8988T (cell line): ENCODE data around the gene PPP1R7.
A peak's percentile ranks its signal among the peaks of the same experiment; 100 is the strongest.
"Not testable (repeated sequence)": the region's sequence is repeated elsewhere in the genome, so short reads cannot be mapped to it uniquely, and the experiment has no call there.

Experiments
- DNase-seq: peaks from one replicate; pipeline ENCODE4 v3.0.0; 2011

Gene PPP1R7, protein sequence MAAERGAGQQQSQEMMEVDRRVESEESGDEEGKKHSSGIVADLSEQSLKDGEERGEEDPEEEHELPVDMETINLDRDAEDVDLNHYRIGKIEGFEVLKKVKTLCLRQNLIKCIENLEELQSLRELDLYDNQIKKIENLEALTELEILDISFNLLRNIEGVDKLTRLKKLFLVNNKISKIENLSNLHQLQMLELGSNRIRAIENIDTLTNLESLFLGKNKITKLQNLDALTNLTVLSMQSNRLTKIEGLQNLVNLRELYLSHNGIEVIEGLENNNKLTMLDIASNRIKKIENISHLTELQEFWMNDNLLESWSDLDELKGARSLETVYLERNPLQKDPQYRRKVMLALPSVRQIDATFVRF

GRCh38 chr2:241149925-241150659 lies at the start of gene PPP1R7:
Gene PPP1R7, plus strand, starts transcription at chr2:241150467. Its CDS starts 29 bp downstream, at chr2:241150496.
- DNase-seq = peak; percentile 97

- DNase-seq = peak; percentile 72
Measured at GRCh38 chr2:241102239-241102803, 47.9 kb upstream of the PPP1R7 start, which contains the start of gene MTERF4. Gene MTERF4, minus strand, starts transcription at chr2:241102287. Its CDS starts 14 bp downstream, at chr2:241102273.

DNA sequence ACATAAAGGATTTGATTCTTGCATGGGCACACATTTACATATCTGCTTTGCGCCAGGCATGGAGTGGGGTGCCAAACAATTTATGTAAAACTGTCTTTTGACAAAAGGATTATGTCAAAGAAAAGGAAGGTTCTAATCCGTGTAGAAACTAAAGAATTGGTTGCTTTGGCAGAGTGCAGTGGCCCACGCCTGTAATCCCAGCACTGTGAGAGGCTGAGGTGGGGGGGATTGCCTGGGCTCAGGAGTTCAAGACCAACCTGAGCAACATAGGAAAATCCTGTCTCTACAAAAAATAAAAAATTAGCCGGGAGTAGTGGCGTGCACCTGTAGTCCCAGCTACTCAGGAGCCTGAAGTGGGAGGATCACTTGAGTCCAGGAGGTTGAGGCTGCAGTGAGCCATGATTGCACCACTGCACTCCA lies 47.1 kb upstream of the PPP1R7 start:
- DNase-seq = no peak

- DNase-seq = not testable (repeated sequence)
Measured at GRCh38 chr2:241104611-241105010, 45.7 kb upstream of the PPP1R7 start.

DNA sequence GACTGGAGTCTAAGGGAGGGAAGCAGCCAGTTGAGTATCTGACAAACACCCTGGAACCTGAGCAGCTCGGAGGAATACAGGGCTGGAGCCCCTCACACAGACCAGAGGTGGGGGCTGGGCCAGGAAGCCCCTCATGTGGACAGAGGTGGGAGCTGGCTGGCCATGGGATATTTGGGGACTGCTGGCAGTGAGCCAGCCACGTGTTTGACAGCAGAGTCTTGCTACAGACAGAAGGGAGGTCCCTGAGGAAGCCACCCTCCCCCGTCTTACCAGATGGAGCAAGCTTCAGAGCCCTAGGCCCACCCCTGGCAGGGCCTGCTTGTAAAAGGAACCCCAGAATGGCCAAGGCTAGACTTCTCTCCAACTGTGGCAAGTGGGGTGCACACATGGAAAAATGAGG lies 44.6 kb upstream of the PPP1R7 start:
- no peak for DNase-seq

DNA sequence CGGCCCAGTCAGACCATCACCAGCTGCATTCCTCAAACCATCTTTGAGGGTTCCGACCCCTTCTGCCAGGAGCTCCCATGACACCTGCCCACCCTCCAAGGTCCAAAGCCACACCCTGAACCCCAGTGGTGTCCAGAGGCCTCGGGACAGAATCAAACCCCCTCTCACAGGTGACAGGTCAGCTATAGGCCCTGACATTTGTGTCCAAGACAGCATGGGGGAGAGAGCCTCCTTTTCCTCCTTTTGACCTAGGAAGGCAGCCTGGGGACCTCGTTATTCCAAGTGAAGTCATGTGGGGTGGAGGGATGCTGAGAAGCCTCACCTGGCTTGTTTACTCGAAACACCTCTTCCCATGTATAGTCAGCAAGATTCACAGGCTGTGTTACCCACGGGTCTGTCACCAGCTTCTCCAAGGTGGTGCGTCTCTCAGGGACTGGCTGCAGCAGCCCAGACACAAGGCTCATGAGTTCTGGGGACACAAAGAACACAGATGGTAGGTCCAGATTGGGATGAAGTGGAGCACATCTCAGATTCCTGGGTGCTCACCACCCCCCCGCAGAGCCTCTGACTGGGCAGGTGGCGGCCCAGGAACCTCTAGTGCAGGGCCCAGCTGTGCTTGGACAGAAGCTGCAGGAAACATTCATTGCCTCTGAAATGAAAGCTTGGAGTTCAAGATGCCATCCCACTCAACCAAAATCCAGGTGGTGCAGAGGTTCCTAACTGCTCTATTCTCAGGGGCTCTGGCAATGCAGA lies 43.1 kb upstream of the PPP1R7 start:
- DNase-seq = no peak

DNA sequence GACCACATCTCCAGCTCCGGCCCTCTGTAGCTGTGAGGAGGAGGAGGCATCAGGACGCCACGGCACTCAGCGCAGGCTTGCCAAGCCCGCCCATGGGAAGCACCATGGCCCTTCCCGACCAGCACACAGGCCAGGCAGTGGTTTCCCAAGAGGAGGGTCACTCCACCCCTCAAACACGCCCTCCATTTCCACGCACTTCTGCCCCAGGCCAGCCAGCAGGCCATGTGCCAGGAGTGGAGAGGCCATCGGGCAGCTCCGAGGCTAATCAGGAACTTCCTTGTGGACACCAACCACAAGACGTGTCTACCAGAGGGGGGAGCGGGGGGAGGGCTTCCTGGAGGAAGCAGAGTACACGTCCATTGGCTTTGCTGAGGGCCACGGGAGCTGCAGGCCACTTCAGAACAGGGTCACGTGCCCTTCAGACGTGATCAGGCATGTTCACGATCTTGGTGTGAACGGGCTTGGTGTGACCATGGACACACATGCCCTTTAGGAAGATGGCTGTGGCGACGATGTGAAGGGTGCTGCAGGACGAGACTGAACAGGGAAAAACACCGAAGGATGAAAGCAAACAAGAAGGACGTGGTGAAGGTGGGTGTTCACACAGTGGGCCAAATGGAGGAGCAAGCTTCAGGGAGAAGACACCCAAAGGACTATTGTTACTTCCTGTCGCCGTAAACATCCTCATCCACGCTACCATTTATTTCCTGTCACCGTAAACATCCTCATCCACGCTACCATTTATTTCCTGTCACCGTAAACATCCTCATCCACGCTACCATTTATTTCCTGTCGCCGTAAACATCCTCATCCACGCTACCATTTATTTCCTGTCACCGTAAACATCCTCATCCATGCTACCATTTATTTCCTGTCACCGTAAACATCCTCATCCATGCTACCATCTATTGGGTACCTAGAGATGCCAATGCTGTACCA lies 41.7 kb upstream of the PPP1R7 start:
- DNase-seq = no peak

GRCh38 chr2:241109210-241110088 lies 40.8 kb upstream of the PPP1R7 start:
- DNase-seq = no peak

GRCh38 chr2:241110089-241110606 lies 40.1 kb upstream of the PPP1R7 start:
- no peak for DNase-seq

DNA sequence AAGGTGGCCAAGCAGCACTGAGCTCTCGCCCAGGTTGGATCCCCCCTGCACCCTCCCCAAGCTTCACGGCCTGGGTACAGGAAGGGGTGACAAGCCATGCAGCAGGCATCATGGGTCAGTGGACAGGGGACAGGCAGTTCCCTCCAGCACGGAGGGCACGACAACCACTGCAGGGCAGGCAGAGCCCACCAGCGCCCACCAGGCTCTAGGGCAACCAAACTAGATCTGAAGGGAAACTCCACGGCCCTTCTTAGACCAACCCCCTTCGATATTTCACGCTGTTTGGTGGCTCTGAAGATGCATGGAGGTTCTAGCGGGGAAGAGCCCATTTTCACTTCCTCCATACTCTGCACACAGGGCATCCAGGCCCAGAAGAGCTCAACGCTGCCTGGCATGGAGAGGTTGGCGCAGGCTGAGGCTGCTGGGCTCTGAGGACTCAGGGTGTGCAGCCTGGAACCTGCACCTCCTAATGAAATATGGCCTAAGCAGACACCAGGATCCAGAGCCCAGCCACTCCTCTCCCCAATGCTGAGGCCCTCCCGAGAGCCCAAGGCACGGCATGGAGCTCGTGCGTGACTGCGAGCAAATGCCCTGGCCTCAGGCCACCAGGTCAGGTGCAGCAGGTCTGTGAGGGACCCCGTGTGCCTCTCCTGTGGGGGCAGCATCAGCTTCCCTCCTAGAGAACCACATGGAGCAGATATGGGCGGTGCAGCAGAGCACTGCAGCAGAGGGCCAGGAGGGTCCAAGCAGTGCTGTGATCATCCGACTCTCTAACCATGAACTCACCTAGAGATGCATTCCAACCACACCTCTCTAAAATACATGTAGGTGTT lies 39.4 kb upstream of the PPP1R7 start:
- DNase-seq = no peak

DNA sequence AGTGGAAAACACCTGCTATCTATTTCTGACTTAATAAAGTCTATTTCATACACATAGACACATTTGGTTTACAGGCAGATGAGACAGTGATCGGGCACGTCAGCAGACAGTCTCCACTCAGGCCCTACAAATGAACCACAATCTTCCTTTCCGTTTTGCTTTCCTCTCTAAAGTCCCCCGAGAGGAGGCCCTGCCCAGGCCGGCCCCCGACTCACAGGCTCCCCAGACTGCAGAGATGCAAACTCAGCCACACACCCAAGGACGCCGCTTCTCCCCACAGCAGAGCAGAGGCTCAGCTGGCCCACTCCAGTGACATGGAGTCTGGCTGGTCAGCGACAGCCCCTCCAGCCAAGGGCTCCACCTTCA lies 38.8 kb upstream of the PPP1R7 start:
- no peak for DNase-seq

- no peak for DNase-seq
Measured at GRCh38 chr2:241112046-241112445, 38.2 kb upstream of the PPP1R7 start.

DNA sequence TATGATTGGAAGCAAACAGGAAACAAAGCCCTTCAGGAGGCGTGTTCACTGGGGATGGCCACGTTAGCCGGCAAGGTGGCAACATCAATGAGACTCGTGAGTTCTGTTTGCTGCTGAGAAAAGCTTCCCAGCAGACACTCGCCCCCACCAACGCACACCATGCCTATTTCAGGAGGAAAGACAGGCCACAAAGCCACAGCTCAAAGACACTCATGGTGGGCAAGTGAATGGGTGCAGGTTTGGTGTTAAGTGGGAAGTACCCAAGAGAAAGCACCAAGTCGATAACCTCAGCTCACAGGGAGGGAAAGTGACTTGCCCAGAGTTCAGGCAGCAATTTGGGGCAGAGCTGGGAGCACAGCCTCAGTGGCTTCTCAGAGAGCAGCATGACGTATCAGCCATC lies 37.7 kb upstream of the PPP1R7 start:
- no peak for DNase-seq

GRCh38 chr2:241114836-241115235 lies 35.4 kb upstream of the PPP1R7 start:
- DNase-seq = peak; percentile 2

GRCh38 chr2:241115361-241115760 lies 34.9 kb upstream of the PPP1R7 start:
- DNase-seq = no peak

- DNase-seq = no peak
Measured at GRCh38 chr2:241116606-241117560, 33.4 kb upstream of the PPP1R7 start.

GRCh38 chr2:241118737-241119505 lies 31.3 kb upstream of the PPP1R7 start:
- peak; percentile 4 for DNase-seq

GRCh38 chr2:241120440-241120839 lies 29.8 kb upstream of the PPP1R7 start:
- DNase-seq = no peak
